Activated CD4-positive, alpha-beta T cell treated with anti-CD3 and anti-CD28 coated beads, Interleukin-2, amount 50 U/mL, for 24 hours (primary cell): ENCODE data around the gene DNAJC5.
"Not testable (repeated sequence)": the region's sequence is repeated elsewhere in the genome, so short reads cannot be mapped to it uniquely, and the experiment has no call there.

Source experiments
- DNase-seq, 2 donors: peaks; one replicate each; pipeline ENCODE4 v3.0.0-alpha.2; 2020; ENCODE audit warnings: low read depth in 1 of 2, low spot score in 1 of 2

Gene DNAJC5

DNA sequence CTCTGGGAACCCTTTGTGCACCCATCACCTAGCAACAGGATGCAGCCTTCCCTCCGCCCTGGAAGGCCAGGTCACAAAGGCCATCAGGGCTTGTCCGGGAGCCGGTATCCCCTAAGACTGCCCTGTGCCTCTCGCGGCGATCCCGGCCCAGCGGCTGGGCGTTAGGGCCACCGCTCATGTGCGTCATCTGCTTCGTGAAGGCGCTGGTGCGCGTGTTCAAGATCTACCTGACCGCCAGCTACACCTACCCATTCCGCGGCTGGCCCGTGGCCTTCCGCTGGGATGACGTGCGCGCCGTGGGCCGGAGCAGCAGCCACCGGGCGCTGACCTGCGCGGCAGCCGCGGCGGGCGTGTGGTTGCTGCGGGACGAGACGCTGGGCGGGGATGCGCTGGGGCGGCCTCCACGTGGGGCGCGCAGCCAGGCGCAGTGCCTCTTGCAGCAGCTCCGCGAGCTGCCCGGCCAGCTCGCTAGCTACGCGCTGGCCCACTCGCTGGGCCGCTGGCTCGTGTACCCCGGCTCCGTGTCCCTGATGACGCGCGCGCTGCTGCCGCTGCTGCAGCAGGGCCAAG is 33.5 kb upstream of the DNAJC5 start, which contains the start of gene ABHD16B:
Gene ABHD16B, plus strand, starts transcription at position 134 of the 570 bp plus-strand sequence. Its CDS starts 43 bp downstream, at position 177.
- no peak for DNase-seq

- DNase-seq: no peak
These were observed 32.7 kb upstream of the DNAJC5 start for GRCh38 chr20:63861981-63862901.

- DNase-seq: no peak
These were observed 31.7 kb upstream of the DNAJC5 start for GRCh38 chr20:63863021-63863797.

- peak; percentile 51 to 73 for DNase-seq
These were observed 31.0 kb upstream of the DNAJC5 start for GRCh38 chr20:63863798-63864544.

GRCh38 chr20:63864545-63864977 is 30.4 kb upstream of the DNAJC5 start:
- no peak for DNase-seq

GRCh38 chr20:63864978-63865640 is 29.8 kb upstream of the DNAJC5 start, which contains the start of gene TPD52L2:
TSS of gene TPD52L2 (plus strand) at chr20:63865270. CDS start at chr20:63865366, 96 bp downstream.
- DNase-seq: peak; percentile 90 to 98

GRCh38 chr20:63867042-63867441 is 27.9 kb upstream of the DNAJC5 start:
- DNase-seq: not testable (repeated sequence)

DNA sequence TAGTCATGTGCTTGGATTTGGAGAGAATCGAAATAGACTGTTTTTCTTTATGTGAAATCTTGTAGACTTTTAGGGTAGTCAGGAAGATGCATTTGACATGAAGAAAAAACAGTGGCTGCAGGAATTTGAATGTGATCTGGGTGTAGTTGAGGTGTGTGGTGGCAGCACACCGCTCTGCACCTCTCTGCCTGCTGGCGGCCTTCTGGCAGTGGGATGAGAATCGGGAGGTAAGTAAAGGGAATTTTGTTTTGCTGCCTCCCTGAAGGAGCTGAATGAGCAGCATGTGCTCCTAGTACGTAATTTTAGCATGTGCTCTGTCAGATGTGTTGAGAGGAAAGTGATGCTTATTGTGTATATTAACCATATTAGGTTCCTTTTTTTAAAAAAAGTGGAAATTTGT is 26.7 kb upstream of the DNAJC5 start:
- DNase-seq: no peak

DNA sequence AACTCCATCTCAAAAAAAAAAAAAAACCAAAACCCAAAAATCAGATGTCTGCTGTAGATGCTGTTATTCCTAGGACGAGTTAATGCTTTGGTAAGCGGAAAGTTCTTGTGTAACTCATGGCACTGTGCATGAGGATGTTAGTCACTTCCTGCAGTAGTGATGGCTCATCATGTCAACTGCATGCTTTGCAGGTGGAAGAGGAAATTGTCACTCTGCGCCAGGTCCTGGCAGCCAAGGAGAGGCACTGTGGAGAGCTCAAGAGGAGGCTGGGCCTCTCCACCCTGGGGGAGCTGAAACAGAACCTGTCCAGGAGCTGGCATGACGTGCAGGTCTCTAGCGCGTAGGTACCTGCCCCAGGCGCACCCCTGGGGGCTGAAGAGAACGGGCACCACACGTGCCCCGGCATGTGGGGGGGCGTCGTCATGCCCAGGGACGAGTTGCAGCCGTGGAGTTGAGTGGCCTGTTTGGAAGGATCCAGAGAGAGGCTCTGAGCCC is 21.4 kb upstream of the DNAJC5 start:
- peak in 1 of 2 donors; percentile 52 for DNase-seq

GRCh38 chr20:63874241-63874640 is 20.7 kb upstream of the DNAJC5 start:
- not testable (repeated sequence) for DNase-seq

DNA sequence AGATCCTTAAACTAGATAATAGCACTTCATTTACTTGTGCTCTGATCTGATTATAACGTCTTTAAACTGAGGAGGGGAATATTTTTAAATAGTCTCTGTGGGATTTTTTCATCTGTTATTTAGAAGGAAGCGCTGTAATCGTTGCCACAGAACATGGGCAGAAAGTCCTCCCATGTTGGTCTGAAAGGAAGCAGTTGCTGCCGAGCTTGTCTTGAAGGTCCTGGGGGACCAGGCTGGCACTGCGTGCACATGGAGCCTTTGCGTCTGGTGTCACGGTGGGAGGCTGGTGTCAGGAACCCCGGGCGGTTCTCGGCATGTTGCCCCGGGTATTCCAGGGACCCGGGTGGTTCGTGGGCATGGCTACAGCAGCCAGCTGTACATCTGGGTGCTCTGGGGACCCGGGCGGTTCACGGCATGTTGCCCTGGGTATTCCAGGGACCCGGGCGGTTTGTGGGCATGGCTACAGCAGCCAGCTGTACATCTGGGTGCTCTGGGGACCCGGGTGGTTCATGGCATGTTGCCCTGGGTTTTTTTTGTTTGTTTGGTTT is 18.4 kb upstream of the DNAJC5 start:
- no peak for DNase-seq

GRCh38 chr20:63877755-63878470 is 17.0 kb upstream of the DNAJC5 start:
- no peak for DNase-seq

DNA sequence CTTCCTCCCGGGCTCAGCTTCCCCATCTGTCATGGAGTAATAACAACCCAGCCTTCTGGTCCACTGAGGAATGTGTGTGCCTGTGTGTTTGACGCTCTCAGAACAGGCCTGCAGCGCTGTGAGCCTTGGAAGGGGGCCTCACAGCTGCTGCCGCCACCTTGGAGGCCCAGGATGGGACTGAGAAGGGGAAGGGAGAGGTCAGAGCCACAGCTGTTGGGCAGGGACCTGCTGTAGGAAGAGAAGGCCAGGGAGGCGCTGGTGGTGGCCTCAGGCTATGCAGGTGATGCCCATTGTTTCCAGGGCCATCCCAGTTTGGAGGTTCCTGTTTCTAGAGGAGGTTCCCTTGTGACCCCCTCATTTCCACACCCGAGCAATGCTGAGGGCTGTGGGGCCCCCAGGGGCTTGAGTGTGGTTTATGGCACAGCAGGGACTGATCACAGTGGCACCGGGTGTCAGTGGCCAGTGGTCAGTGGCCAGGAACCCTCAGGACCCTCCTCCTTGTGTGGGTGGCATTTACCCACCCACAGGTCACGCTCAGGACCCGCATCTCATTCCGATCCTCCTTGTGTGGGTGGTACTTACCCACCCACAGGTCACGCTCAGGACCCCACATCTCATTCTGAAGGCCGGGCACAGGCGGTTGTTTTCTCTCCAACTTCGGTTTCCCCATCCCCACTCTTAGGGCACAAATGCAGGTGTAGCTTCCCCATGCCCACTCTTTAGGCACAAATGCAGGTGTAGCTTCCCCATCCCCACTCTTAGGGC is 15.8 kb upstream of the DNAJC5 start:
- DNase-seq: no peak

DNA sequence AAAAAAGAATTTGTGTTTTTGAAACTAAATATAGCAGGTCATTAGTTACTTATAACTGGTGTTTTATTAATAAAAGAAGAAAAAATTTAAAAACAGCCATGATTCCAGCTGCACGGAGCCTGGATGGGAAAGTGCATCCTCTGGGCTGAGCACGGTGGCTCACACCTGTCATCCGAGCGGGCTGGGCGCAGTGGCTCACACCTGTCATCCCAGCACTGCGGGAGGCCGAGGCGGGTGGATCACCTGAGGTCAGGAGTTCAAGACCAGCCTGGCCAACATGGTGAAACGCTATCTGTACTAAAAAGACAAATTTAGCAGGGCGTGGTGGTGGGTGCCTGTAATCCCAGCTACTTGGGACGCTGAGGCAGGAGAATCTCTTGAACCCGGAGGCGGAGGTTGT is 14.0 kb upstream of the DNAJC5 start:
- not testable (repeated sequence) for DNase-seq

GRCh38 chr20:63881451-63882226 is 13.3 kb upstream of the DNAJC5 start:
- DNase-seq: no peak

GRCh38 chr20:63882257-63883200 is 12.4 kb upstream of the DNAJC5 start:
- no peak for DNase-seq
